ENCODE data around the gene OLFML2B. TPM values are rescaled to one million over a fixed set of nuclear protein-coding genes. Genes with fewer than 3 reads are reported as not detected.

Gene OLFML2B
- total RNA-seq, 1 experiment from 2014 or later = 0.43 TPM

DNA sequence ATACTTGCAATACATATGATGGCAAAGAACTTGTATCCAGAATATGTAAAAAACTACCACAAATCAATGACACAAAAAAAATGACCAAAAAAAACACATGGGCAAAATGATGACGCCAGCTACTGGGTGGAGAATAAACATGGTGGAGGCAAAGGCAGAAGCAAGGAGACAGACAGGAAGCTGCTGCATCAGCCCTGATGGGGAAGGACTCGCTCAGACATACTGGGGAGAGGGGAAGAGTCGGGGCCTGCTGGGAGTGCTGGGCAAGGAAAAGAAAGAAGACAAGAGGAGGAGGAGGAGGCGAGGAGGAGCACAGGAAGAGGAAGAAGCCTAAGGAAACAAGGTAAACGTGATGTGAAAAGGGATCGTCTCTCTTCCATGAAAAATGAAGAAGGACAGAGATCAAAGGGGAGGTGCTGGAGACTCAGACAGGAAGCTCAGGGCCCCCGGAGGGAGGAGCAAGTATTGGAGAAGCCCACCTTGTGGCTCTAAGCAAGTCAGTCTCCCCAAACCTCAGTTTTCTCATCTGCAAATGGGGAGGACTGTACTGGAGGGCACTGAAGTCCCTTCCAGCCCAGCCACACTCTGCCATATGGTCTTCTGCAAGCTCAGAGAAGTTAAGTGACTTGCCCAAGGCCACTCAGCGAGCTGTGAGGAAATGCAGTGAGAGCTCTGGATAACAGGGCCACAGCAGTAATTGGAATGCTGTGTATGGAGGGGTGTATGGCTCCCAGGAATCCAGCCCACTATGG is 24.2 kb downstream of the OLFML2B start:
- H3K27me3 ChIP-seq (replicated peaks; ENCODE audit: control insufficient read depth, insufficient read depth, low read length) = no peaks in the 10 kb centered on the region
- intact Hi-C loops (cut with micrococcal nuclease; ENCODE audit: unreplicated experiment) = no loop called here
- no peaks in the 10 kb centered on the region for H3K36me3 Mint-ChIP-seq (ENCODE audit: insufficient read depth, unreplicated experiment)
- no peaks in the 10 kb centered on the region for H3K4me1 ChIP-seq
- H3K9me3 ChIP-seq = no peaks in the 10 kb centered on the region
- no TSS peak for BruUV-seq (replicated peaks)
- TF ChIP-seq, protein P1, sequence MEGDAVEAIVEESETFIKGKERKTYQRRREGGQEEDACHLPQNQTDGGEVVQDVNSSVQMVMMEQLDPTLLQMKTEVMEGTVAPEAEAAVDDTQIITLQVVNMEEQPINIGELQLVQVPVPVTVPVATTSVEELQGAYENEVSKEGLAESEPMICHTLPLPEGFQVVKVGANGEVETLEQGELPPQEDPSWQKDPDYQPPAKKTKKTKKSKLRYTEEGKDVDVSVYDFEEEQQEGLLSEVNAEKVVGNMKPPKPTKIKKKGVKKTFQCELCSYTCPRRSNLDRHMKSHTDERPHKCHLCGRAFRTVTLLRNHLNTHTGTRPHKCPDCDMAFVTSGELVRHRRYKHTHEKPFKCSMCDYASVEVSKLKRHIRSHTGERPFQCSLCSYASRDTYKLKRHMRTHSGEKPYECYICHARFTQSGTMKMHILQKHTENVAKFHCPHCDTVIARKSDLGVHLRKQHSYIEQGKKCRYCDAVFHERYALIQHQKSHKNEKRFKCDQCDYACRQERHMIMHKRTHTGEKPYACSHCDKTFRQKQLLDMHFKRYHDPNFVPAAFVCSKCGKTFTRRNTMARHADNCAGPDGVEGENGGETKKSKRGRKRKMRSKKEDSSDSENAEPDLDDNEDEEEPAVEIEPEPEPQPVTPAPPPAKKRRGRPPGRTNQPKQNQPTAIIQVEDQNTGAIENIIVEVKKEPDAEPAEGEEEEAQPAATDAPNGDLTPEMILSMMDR (IDR thresholded peaks at IDR 0.05; ENCODE audit: insufficient read depth in 1 of 2, low read depth in 1 of 2, low read length in 1 of 2, severe bottlenecking in 1 of 2, unreplicated experiment in 1 of 2) = no peak
- no peaks in the 10 kb centered on the region for H3K36me3 ChIP-seq (ENCODE audit: control insufficient read depth, insufficient read depth, low read length)
- no peaks in the 10 kb centered on the region for H3K9me3 Mint-ChIP-seq (ENCODE audit: unreplicated experiment)
- H3K4me1 Mint-ChIP-seq (ENCODE audit: low read depth, unreplicated experiment) = no peaks in the 10 kb centered on the region
- POLR2A ChIA-PET = no interaction called here
- no peak overlapping the region for H3K4me3 ChIP-seq (ENCODE audit: low read depth, low read length)
- CTCF ChIA-PET = interaction anchor here (1.1 kb wide), 1 partner anchor 38 kb away, joined by 3 read pairs; no protein-coding TSS in a partner anchor
- DNase-seq = no peak
- no peaks in the 10 kb centered on the region for H3K27me3 Mint-ChIP-seq (ENCODE audit: insufficient read depth, unreplicated experiment)
- H3K27ac Mint-ChIP-seq (ENCODE audit: unreplicated experiment) = no peak overlapping the region
- H3K4me3 Mint-ChIP-seq (ENCODE audit: unreplicated experiment) = no peak overlapping the region

- Histone ChIP-seq H3K36me3 (ENCODE audit: control insufficient read depth, insufficient read depth, low read length) (no peaks in the 10 kb centered on the region), H3K9me3 (no peaks in the 10 kb centered on the region), H3K27me3 (replicated peaks; ENCODE audit: control insufficient read depth, insufficient read depth, low read length) (no peaks in the 10 kb centered on the region), H3K4me1 (no peaks in the 10 kb centered on the region), H3K4me3 (ENCODE audit: low read depth, low read length) (no peak overlapping the region)
- no peak for DNase-seq
- POLR2A ChIA-PET = no interaction called here
- H3K4me1 Mint-ChIP-seq (ENCODE audit: low read depth, unreplicated experiment) = no peaks in the 10 kb centered on the region
- BruUV-seq (replicated peaks) = no TSS peak
- TF ChIP-seq, protein P1 (IDR thresholded peaks at IDR 0.05; ENCODE audit: insufficient read depth in 1 of 2, low read depth in 1 of 2, low read length in 1 of 2, severe bottlenecking in 1 of 2, unreplicated experiment in 1 of 2) = no peak
- no peaks in the 10 kb centered on the region for H3K9me3 Mint-ChIP-seq (ENCODE audit: unreplicated experiment)
- no peaks in the 10 kb centered on the region for H3K27me3 Mint-ChIP-seq (ENCODE audit: insufficient read depth, unreplicated experiment)
- CTCF ChIA-PET = no interaction called here
- no peak overlapping the region for H3K27ac Mint-ChIP-seq (ENCODE audit: unreplicated experiment)
- no peak overlapping the region for H3K4me3 Mint-ChIP-seq (ENCODE audit: unreplicated experiment)
- H3K36me3 Mint-ChIP-seq (ENCODE audit: insufficient read depth, unreplicated experiment) = no peaks in the 10 kb centered on the region
- intact Hi-C loops (cut with micrococcal nuclease; ENCODE audit: unreplicated experiment) = no loop called here
These were observed 24.9 kb downstream of the OLFML2B start for GRCh38 chr1:161998811-161999210.

GRCh38 chr1:161997152-161997551 is 26.5 kb downstream of the OLFML2B start:
- H3K4me3 Mint-ChIP-seq (ENCODE audit: unreplicated experiment) = no peak overlapping the region
- Histone ChIP-seq H3K9me3 (no peaks in the 10 kb centered on the region), H3K4me1 (no peaks in the 10 kb centered on the region), H3K36me3 (ENCODE audit: control insufficient read depth, insufficient read depth, low read length) (no peaks in the 10 kb centered on the region), H3K4me3 (ENCODE audit: low read depth, low read length) (no peak overlapping the region), H3K27me3 (replicated peaks; ENCODE audit: control insufficient read depth, insufficient read depth, low read length) (no peaks in the 10 kb centered on the region)
- H3K9me3 Mint-ChIP-seq (ENCODE audit: unreplicated experiment) = peaks cover 10% of the 10 kb centered on the region
- POLR2A ChIA-PET = no interaction called here
- H3K36me3 Mint-ChIP-seq (ENCODE audit: insufficient read depth, unreplicated experiment) = no peaks in the 10 kb centered on the region
- H3K4me1 Mint-ChIP-seq (ENCODE audit: low read depth, unreplicated experiment) = no peaks in the 10 kb centered on the region
- H3K27me3 Mint-ChIP-seq (ENCODE audit: insufficient read depth, unreplicated experiment) = peaks cover 2% of the 10 kb centered on the region
- DNase-seq = no peak
- intact Hi-C loops (cut with micrococcal nuclease; ENCODE audit: unreplicated experiment) = no loop called here
- CTCF ChIA-PET = no interaction called here
- H3K27ac Mint-ChIP-seq (ENCODE audit: unreplicated experiment) = no peak overlapping the region
- TF ChIP-seq, protein P1 (IDR thresholded peaks at IDR 0.05; ENCODE audit: insufficient read depth in 1 of 2, low read depth in 1 of 2, low read length in 1 of 2, severe bottlenecking in 1 of 2, unreplicated experiment in 1 of 2) = no peak
- no TSS peak for BruUV-seq (replicated peaks)

All from Caco-2 (cell line).